Islet precursor cell (in vitro differentiated cells): Measurements from ENCODE around the gene GPSM3.
"Not testable (repeated sequence)": the region's sequence is repeated elsewhere in the genome, so short reads cannot be mapped to it uniquely, and the experiment has no call there.

Experiments used
- DNase-seq: peaks from one replicate; pipeline ENCODE4 v3.0.0-alpha.2; 2018

GPSM3 gene

DNA sequence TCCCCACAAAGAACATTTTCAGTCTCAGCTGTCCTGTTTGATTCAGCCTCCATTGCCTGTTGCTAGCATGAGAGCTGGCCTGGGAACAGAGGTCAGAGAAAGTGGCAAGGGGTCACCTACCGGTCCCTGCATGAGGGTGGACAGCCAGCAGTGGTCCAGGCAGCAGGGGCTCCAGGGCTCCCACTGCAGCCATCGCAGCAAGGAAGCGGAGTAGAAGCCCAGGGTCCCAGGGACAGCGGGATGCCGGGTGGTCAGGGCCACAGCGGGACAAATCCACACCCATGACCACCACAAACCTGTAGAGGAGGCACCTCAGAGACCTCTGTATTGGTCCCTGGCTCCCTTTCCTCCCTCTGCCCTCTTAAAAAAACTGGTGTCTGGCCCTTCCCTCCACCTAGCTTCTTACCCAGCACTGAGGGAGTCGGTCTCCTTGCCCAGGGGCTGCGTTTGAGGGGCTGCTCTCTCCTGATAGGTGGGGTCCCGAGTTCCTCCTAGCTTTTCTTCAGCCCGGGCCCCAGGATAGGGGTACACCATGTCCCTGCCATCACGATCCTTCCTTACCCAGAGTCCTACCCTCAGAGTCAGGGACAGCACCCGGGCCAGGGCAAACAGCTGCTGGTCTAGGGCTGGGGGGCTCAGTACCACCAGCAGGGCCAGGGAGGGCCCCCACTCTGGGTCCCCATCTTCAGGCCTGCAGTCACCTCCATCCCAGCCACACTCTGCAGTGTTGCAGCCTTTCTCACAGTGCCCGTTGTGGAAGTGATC lies 8.4 kb upstream of the GPSM3 start:
- no peak for DNase-seq

DNA sequence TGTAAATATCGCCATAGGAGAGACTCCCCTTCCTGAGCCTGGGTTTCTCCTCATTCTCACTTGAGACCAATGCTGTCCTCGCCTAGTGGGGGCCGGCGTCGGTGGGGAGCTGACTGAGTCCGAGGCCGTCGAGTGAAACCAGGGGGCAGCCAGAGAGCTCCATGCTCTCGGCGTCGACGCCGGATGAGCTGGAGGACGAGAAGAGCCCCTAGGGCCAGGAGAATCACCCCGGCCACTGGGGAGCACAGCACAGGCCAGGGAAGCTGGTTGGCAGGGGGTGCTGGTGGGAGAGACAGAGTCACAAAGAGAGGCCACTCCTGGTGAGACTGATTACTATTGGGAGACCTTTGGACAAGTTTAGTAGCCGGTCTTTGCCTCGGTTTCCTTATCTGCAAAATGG lies 6.4 kb upstream of the GPSM3 start:
- no peak for DNase-seq

DNA sequence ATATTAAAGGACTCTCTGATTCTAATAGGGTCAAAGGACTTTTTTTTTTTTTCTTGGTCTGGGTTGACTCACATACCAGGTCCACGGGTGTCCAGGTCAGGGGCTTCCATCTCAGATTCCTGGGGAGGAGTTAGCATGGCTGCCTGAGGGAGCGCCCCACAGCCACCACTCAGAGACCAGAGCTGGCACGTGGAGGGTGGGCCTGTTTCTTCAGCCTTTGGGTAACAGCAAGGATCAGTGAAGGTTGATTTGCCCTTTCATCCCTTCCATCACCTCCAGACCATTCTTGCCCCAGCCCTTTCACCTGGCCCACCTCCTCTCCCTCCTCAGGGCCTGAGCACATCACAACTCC lies 5.9 kb upstream of the GPSM3 start:
- DNase-seq = no peak

DNA sequence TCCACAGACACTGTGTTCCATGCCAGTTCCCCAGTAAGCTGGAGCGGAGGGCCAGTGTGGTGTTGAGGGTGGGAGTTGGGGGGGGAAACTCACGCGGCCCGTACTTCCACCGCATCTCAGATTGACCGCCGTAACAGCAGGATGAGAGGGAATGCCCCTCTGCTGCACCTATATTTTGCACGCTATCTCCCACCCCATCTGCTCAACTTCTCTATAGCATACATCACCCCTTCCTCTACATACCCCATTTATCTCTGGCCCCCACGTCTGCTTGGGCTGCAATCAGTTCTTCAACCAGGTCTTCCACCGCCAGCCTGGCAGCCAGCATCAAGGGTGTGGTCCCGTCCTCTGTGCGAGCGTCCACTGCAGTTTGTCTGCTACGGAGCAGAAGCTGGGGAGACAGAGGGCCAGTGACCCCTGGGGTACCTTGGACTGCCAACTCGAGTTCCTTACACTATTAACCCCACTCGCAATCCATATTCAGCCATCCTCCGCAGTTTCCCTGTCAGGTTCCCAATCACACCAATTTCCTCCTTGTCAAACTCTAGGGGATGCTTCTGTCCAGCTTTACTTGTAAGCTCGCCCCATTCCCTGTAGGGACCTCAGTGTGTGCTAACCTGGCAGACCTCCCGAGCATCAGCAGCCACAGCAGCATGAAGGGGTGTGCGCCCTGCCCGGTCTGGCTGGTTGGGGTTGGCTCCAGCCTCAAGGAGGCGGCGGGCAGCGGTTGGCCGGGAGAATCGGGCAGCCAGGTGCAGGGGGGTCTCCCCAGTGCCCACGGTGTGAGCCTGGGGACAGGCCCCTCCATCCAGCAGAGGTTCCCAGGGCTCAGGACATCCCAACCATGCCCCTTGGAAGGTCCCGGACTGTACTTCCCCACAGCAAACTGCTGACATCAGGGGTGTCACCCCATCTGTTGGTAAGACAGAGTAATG lies 4.5 kb upstream of the GPSM3 start:
- no peak for DNase-seq

DNA sequence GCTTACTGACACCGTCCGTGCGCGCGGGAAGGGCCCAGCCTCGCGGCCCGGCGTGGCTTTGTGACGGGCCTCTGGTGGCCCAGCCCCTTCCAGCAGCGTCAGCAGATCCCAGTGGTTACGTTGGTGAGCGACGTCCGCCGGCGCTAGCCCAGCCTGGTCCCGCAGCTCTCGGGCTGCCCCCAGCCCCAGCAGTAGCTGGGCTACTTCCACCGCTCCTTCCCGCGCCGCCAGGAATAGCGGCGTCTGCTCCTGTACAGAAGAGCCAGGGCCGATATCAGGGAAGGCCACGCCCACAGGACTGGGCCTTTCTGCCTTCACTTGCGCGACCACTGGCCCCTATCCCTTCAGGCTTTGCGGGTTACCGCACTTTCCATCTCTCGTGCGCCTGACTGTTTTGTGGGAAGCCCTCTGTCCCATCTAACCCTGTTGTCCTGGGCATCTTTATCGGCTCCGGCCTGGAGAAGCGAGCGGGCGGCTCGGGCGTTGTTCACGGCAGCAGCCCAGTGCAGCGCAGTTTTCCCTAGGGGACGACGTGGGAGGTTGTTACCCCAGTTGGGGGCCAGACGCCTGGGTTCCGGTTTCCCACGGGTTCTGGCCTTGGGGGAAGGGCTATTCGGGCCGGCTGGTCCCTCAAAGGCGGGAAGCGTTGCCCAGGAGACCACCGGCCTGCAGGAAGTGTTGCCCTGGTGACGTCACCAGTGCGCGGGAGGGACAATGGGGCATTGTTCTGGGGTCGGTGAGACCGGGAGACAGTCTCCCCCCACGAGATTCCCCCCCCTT lies 3.6 kb upstream of the GPSM3 start:
- peak; percentile 94 for DNase-seq

GRCh38 chr6:32195652-32195901 lies 3.1 kb upstream of the GPSM3 start:
- DNase-seq = peak; percentile 100

GRCh38 chr6:32194825-32195651 lies 2.6 kb upstream of the GPSM3 start:
- DNase-seq = no peak

DNA sequence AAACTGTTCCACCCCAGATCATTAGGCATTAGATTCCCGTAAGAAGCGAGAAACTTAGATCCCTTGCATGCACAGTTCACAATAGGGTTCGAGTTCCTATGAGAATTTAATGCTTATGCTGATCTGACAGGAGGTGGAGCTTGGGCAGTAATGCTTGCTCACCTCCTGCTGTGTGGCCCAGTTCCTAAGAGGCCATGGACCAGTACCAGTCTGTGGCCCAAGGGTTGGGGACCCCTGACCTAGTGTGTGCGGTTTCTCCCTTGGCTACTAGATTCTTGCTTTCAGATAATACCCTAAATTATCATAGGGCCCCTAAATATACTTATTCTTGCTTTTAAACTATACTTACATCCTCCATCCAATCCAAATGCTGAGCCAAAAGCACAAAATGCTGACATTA lies 1.9 kb upstream of the GPSM3 start:
- DNase-seq = no peak

GRCh38 chr6:32193096-32193495 lies 653 bp upstream of the GPSM3 start:
- DNase-seq = not testable (repeated sequence)

DNA sequence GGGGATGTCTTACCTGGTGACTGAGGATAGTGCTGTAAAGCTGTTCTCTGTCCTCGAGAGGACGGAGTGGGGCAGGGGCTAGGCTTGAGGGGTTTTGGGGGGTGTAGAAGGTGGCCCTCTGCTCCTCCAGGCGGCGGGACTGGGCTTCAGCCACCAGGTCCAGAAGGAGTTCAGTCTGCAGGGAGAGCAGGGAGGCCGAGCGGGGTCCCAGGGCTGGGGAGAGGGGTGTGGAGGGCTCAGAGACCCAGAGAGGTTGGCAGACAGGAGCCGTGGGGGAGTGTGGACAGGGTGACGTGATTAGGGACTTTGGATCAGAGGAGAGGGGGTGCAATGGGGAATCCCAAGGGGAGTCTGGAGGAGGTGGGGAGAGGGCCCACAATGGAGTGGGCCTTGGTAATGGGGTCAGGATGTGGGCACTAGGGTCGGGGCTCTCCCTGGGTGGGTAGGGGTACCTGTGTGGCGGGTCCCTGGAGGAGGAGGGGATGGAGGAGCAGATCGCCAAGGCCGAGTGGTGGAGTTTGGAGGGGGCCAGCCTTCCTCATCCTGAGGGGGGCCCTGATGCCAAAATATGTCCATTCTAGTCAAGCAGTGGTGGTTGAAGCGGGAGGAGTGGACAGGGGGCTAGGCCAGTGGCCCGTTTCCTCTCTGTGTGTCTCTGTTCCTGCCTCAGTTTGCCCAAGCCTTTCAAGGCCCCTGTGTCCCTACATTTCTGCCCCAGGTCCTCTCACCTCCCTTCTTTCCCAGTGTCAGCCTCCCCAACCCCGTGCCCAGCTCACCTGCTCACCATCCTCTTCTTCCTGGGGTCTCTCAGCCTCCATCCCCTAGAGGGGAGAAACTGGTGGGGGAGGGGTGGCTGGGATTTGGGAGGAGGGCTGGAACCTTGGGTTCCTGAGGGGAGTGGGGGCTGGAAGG lies 491 bp downstream of the GPSM3 start:
- DNase-seq = no peak

GRCh38 chr6:32190911-32191677 lies 1.3 kb downstream of the GPSM3 start:
- no peak for DNase-seq

- peak; percentile 94 for DNase-seq
These were observed 2.2 kb downstream of the GPSM3 start, which contains the start of gene PBX2 for GRCh38 chr6:32190054-32190851. TSS of gene PBX2 (minus strand) at chr6:32190202. CDS start at chr6:32189915, 287 bp downstream.

DNA sequence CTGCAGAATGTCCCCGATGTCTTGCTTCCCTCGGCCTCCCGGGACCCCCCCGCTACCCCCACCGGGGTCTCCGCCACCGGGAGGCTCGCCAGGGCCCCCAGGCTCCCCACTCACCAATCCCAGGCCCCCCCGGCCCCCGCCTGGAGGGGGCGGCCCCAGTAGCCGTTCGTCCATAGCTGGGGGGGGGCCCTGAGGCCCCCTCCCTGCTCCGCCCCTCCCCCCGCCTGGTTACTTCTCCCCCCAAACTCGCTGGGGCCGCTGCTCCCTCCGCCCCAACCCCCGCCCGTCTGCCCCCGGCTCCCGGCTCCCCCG lies 2.7 kb downstream of the GPSM3 start:
- no peak for DNase-seq

- no peak for DNase-seq
These were observed 3.2 kb downstream of the GPSM3 start for GRCh38 chr6:32189069-32189741.

DNA sequence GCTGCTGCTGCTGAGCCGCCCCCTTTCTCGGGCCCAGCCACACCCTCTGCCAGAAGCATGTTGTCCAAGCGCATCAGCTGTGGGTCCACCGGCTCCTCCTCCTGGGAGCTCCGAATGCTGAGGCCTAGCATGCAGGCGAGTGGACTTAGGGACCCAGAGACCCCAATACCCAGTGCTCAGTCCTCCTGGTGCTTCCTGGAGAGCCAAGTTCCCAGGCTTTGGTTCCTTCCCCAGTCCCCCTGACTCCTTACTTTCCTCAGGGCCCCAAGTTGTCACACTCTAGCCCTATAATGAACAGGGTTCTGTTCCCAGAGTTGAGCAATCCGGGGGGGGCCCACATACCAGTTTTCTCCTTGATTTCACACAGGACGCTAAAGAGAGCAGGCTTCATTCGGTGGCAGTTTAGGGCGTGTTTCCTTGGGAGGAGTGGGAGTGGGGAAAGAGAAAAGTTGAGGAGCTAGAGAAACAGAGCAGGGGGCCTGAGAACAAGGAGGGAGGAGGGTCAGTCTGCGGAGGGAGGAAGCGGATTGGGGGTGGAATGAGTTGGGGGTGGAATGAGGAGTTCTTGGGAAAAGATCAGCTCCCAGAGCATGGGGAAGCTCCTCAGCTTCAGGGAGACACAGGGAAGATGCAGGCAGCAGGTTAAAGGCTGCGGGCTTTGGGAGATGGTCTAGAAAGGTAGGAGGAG lies 3.9 kb downstream of the GPSM3 start:
- no peak for DNase-seq

DNA sequence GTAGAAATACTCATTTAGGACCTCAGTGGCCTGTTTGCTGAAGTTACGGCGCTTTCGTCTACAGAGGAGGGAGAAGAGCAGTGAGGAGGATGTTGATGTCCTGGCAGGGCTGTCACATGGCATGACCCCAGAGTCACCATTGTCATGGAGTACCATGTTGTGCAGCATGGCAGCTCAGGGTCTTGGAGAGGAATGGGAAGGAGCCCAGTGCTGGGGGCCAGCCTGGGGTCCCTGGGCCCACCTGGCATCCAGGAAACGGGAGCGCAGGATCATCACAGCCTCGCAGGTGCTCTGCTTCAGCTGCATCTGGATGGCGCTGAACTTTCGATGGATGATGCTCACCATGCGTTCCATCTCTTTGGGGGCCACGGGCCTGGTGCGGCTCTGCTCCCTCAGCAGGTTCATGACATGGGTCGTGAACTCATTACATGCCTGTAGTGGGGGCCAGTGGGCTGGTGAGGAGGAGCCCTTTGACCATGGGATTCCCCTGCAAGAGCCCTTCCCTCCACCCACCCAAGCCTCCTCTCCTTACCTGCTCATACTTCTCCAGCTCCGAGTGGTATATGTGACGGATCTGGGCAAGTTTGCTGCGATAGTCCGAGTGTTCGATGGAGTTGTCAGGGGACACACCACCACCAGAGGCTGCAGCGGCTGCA lies 4.6 kb downstream of the GPSM3 start:
- not testable (repeated sequence) for DNase-seq

- DNase-seq = no peak
These were observed 5.3 kb downstream of the GPSM3 start for GRCh38 chr6:32187009-32187709.
